ENCODE measurements around the gene C20orf144.
"Not testable (repeated sequence)": the region's sequence is repeated elsewhere in the genome, so short reads cannot be mapped to it uniquely, and the experiment has no call there.

C20orf144 gene

GRCh38 chr20:33662172-33662571 is at the start of gene C20orf144:
Gene C20orf144, plus strand, starts transcription at chr20:33662327. Its CDS starts 19 bp downstream, at chr20:33662346.
- no peak for DNase-seq

GRCh38 chr20:33621717-33622400 is 40.3 kb upstream of the C20orf144 start:
- no peak for DNase-seq

GRCh38 chr20:33622705-33623365 is 39.3 kb upstream of the C20orf144 start:
- DNase-seq, result no peak

- no peak for DNase-seq
Measured at GRCh38 chr20:33624399-33624798, 37.7 kb upstream of the C20orf144 start.

- no peak for DNase-seq
Measured at GRCh38 chr20:33626190-33626589, 35.9 kb upstream of the C20orf144 start.

GRCh38 chr20:33627577-33628216 is 34.4 kb upstream of the C20orf144 start:
- DNase-seq, result no peak

GRCh38 chr20:33629533-33629932 is 32.6 kb upstream of the C20orf144 start:
- DNase-seq, result no peak

- DNase-seq, result no peak
Measured at GRCh38 chr20:33629979-33630378, 32.1 kb upstream of the C20orf144 start.

- DNase-seq, result no peak
Measured at GRCh38 chr20:33630507-33630906, 31.6 kb upstream of the C20orf144 start.

GRCh38 chr20:33631910-33632309 is 30.2 kb upstream of the C20orf144 start:
- DNase-seq, result not testable (repeated sequence)

GRCh38 chr20:33635341-33635740 is 26.8 kb upstream of the C20orf144 start:
- no peak for DNase-seq

GRCh38 chr20:33636776-33637175 is 25.4 kb upstream of the C20orf144 start:
- no peak for DNase-seq

GRCh38 chr20:33640287-33640686 is 21.8 kb upstream of the C20orf144 start:
- DNase-seq, result no peak

GRCh38 chr20:33644313-33645071 is 17.6 kb upstream of the C20orf144 start:
- no peak for DNase-seq

- DNase-seq, result no peak
Measured at GRCh38 chr20:33645072-33645358, 17.1 kb upstream of the C20orf144 start.

- DNase-seq, result no peak
Measured at GRCh38 chr20:33645396-33645795, 16.7 kb upstream of the C20orf144 start.

GRCh38 chr20:33646191-33646590 is 15.9 kb upstream of the C20orf144 start:
- no peak for DNase-seq

- DNase-seq, result not testable (repeated sequence)
Measured at GRCh38 chr20:33646959-33647602, 15.0 kb upstream of the C20orf144 start.

GRCh38 chr20:33647603-33648395 is 14.3 kb upstream of the C20orf144 start:
- no peak for DNase-seq

- no peak for DNase-seq
Measured at GRCh38 chr20:33648396-33649004, 13.6 kb upstream of the C20orf144 start.

- DNase-seq, result peak; percentile 61
Measured at GRCh38 chr20:33649201-33649681, 12.9 kb upstream of the C20orf144 start.
